Parathyroid adenoma (tissue), 2 donors: ENCODE data around the gene TM6SF1.

Experiments
- H2AFZ ChIP-seq: fragments of 300-600 bp; sonication (generic); one replicate; pipeline ENCODE4 v1.7.0; 2017; ENCODE audit warnings: antibody characterized with exemption, mild to moderate bottlenecking
- H3K27ac ChIP-seq: fragments of 300-600 bp; sonication (generic); one replicate; pipeline ENCODE4 v1.7.0; 2017
- H3K27me3 ChIP-seq: fragments of 300-600 bp; sonication (generic); one replicate; pipeline ENCODE4 v1.7.0; 2017; ENCODE audit warnings: low read length; ENCODE audit not compliant: control insufficient read depth, insufficient read depth
- H3K36me3 ChIP-seq: fragments of 300-600 bp; sonication (generic); one replicate; pipeline ENCODE4 v1.7.0; 2017; ENCODE audit warnings: low read length; ENCODE audit not compliant: control insufficient read depth, insufficient read depth
- H3K4me1 ChIP-seq: fragments of 300-600 bp; sonication (generic); one replicate; pipeline ENCODE4 v1.7.0; 2017; ENCODE audit warnings: control low read depth
- H3K4me2 ChIP-seq: fragments of 300-600 bp; sonication (generic); one replicate; pipeline ENCODE4 v1.7.0; 2017; ENCODE audit warnings: low read length
- H3K4me3 ChIP-seq: fragments of 300-600 bp; sonication (generic); one replicate; pipeline ENCODE4 v1.7.0; 2017; ENCODE audit warnings: low read depth, low read length
- H3K79me2 ChIP-seq: fragments of 300-600 bp; sonication (generic); one replicate; pipeline ENCODE4 v1.7.0; 2017; ENCODE audit warnings: control low read depth
- H3K9ac ChIP-seq: fragments of 300-600 bp; sonication (generic); one replicate; pipeline ENCODE4 v1.7.0; 2017; ENCODE audit warnings: mild to moderate bottlenecking
- H3K9me3 ChIP-seq: fragments of 300-600 bp; sonication (generic); one replicate; pipeline ENCODE4 v1.7.0; 2017; ENCODE audit warnings: low read length; ENCODE audit not compliant: control insufficient read depth
- TF ChIP-seq, protein P1 (sequence below): fragments of 300-600 bp; sonication (generic); IDR thresholded peaks from one replicate; pipeline ENCODE4 v1.7.0; 2017; ENCODE audit warnings: antibody characterized with exemption, mild to moderate bottlenecking
- donor health status: primary hyperparathyroidism.

Gene TM6SF1

DNA sequence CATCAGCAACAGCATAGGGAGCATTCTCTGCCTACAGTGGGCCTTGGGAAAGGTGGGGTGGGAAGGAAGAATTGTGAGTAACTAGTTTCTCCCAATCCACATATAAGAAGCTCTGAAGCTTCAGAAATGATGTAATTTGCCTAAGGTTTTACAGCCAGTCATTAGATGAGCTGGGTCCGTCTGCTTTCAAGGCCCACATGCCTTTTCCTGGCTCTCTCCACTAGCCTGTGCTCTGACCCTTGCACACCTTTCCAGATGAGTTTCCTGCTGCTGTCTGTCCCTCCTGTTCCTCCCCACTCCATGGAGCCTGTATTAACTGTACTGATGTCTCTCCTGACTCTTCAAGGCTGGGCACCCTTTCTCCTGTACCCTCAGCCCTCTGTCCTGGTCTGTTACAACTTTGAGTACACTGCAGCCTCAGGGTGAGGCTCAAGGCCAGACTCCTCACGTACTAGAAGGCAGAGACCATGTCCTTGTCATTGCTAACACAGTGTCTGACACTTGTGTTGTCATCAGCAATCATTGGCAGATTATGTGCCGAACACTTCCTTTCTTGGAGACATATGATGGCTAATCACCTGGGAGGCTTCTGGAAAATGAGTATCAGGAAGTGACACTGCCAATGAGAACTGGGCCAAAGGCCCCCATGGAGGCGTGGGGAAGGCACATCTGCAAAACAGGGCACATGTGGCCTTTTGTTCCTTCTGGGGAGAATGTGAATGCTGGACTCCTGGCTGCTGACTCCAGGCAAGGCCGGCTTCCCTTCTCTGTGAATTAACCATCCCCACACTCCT, 6.6 kb downstream of the TM6SF1 start:
- no peak overlapping the region for H3K9ac ChIP-seq
- no peaks in the 10 kb centered on the region for H3K36me3 ChIP-seq
- H3K9me3 ChIP-seq = no peaks in the 10 kb centered on the region
- H2AFZ ChIP-seq = no peak overlapping the region
- no peaks in the 10 kb centered on the region for H3K4me1 ChIP-seq
- no peak overlapping the region for H3K4me3 ChIP-seq
- H3K27me3 ChIP-seq = no peaks in the 10 kb centered on the region
- H3K4me2 ChIP-seq = no peak overlapping the region
- no peaks in the 10 kb centered on the region for H3K79me2 ChIP-seq
- TF ChIP-seq, protein P1, sequence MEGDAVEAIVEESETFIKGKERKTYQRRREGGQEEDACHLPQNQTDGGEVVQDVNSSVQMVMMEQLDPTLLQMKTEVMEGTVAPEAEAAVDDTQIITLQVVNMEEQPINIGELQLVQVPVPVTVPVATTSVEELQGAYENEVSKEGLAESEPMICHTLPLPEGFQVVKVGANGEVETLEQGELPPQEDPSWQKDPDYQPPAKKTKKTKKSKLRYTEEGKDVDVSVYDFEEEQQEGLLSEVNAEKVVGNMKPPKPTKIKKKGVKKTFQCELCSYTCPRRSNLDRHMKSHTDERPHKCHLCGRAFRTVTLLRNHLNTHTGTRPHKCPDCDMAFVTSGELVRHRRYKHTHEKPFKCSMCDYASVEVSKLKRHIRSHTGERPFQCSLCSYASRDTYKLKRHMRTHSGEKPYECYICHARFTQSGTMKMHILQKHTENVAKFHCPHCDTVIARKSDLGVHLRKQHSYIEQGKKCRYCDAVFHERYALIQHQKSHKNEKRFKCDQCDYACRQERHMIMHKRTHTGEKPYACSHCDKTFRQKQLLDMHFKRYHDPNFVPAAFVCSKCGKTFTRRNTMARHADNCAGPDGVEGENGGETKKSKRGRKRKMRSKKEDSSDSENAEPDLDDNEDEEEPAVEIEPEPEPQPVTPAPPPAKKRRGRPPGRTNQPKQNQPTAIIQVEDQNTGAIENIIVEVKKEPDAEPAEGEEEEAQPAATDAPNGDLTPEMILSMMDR = no peak
- H3K27ac ChIP-seq = no peak overlapping the region

DNA sequence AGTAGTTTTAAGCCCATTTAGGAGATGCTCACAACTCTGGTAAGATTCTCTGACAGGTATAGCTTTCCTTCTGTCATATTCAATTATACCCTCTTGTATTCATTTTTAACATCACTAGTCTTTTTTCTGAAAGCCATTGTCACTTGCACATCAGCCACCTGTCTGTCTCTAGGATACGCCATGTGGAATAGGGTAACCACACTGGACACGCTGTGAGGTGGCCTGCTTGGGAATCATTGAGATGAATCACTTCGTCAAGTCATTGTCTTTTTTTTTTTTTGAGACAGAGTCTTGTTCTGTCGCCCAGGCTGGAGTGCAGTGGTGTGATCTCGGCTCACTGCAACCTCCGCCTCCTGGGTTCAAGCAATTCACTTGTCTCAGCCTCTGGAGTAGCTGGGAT, 7.4 kb downstream of the TM6SF1 start:
- Histone ChIP-seq H3K27ac (no peak overlapping the region), H3K4me3 (no peak overlapping the region), H3K27me3 (no peaks in the 10 kb centered on the region), H3K9me3 (no peaks in the 10 kb centered on the region), H2AFZ (no peak overlapping the region), H3K4me2 (no peak overlapping the region), H3K79me2 (no peaks in the 10 kb centered on the region), H3K9ac (no peak overlapping the region), H3K4me1 (no peaks in the 10 kb centered on the region), H3K36me3 (no peaks in the 10 kb centered on the region)
- TF ChIP-seq, protein P1 = no peak

DNA sequence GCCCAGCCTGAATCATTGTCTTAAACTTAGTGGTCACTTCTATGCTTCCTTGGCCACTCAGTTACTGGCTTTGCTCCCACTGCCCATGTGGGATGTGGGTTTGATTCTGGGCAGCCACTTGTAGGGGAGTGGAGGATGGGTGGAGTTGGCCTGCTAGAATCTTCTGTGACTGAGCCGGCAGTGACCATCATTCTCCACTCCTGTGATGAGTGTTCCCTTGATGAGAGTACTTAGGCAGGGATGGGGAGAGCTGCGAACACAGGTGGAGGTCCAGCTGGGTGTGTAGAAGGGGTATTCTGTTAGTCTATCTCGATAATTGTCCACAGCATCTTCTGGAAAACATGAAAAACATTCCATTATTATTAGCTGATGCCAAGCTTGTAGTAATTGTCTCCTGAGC, 8.0 kb downstream of the TM6SF1 start:
- H3K4me2 ChIP-seq = no peak overlapping the region
- no peak overlapping the region for H3K27ac ChIP-seq
- TF ChIP-seq, protein P1 = no peak
- no peaks in the 10 kb centered on the region for H3K36me3 ChIP-seq
- no peaks in the 10 kb centered on the region for H3K9me3 ChIP-seq
- no peaks in the 10 kb centered on the region for H3K4me1 ChIP-seq
- no peak overlapping the region for H2AFZ ChIP-seq
- no peaks in the 10 kb centered on the region for H3K27me3 ChIP-seq
- no peak overlapping the region for H3K9ac ChIP-seq
- H3K79me2 ChIP-seq = no peaks in the 10 kb centered on the region
- H3K4me3 ChIP-seq = no peak overlapping the region

DNA sequence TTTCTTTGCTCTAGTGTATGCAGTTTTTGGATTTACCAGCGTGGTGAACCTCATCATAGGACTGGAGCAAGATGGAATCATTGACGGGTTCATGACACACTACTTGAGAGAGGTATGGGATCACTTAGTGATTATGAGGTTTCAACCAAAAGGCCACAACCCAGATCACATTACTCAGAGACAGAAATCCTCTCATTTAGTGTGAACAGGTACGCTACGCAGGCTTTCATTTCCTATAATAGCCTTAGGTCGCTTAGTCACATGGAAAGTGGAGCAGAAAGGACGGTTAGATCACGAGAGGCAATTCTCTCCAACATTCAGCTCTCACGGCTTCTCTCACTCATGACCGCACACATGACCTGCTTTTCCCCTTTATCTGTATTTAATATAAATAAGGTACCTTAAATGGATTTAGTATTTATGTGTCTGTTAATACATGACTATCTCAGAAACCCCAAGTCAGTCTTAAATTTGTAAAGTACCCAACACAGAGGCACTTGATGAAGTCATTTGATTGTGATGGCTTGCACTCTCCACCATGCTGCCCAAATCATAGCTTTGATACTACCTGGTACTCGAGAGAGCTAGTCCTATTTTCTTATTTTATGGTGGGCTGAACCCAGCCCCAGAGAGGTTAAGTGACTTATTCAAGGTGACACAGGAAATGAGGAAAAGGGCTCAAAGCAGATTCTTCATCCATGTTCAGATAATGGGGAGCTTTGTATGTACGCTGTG, 8.6 kb downstream of the TM6SF1 start:
- Histone ChIP-seq H2AFZ (no peak overlapping the region), H3K27me3 (no peaks in the 10 kb centered on the region), H3K79me2 (no peaks in the 10 kb centered on the region), H3K4me2 (no peak overlapping the region), H3K4me1 (no peaks in the 10 kb centered on the region), H3K9me3 (no peaks in the 10 kb centered on the region), H3K27ac (no peak overlapping the region), H3K4me3 (no peak overlapping the region), H3K9ac (no peak overlapping the region), H3K36me3 (no peaks in the 10 kb centered on the region)
- TF ChIP-seq, protein P1 = no peak
